ENCODE data around the gene MEST.
"Not testable (repeated sequence)": the region's sequence is repeated elsewhere in the genome, so short reads cannot be mapped to it uniquely, and the experiment has no call there.

DNA sequence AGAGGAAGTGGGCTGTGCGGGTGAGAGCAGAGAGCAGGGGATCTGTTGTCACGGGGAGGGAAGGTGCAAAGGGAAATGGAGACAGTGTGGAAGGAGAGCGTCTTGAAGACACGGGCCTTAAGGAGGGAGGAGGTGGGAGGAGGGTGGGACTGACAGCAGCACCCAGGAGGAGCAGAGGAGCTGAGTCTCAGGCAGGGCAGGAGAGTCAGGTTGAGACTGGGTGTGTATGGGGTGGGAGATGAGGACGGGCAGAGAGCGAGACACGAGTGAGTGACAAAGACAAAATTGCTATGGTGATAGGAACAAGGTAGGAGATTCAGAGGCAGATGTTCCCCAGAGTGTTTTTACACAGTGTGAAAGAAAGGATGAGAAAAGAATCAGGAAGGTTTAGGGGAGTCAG lies 49.4 kb downstream of the MEST start:
- not testable (repeated sequence) for TF ChIP-seq POLR2A (IDR thresholded peaks at IDR 0.05; ENCODE audit: low read length); GATA1 (IDR thresholded peaks at IDR 0.05; ENCODE audit: low read depth, low read length)

Data from erythroblast (primary cell).